ENCODE results near the gene FAM20A. TPM values are rescaled to one million over a fixed set of nuclear protein-coding genes. Genes with fewer than 3 reads are reported as not detected.
"Not testable (repeated sequence)": the region's sequence is repeated elsewhere in the genome, so short reads cannot be mapped to it uniquely, and the experiment has no call there.

Gene FAM20A
- total RNA-seq, 1 donor from 2014 or later = 2.9 TPM

GRCh38 chr17:68518063-68518815, 82.9 kb downstream of the FAM20A start:
- no peak for DNase-seq
- H3K4me3 ChIP-seq = peak overlapping the region; percentile 15
- peak overlapping the region; percentile 97 for H3K27ac ChIP-seq (replicated peaks)
- intact Hi-C loops (cut with micrococcal nuclease) = no loop called here
- no peaks in the 10 kb centered on the region for H3K9me3 ChIP-seq (replicated peaks)
- H3K36me3 ChIP-seq = peaks cover 48% of the 10 kb centered on the region
- TF ChIP-seq, protein P1, sequence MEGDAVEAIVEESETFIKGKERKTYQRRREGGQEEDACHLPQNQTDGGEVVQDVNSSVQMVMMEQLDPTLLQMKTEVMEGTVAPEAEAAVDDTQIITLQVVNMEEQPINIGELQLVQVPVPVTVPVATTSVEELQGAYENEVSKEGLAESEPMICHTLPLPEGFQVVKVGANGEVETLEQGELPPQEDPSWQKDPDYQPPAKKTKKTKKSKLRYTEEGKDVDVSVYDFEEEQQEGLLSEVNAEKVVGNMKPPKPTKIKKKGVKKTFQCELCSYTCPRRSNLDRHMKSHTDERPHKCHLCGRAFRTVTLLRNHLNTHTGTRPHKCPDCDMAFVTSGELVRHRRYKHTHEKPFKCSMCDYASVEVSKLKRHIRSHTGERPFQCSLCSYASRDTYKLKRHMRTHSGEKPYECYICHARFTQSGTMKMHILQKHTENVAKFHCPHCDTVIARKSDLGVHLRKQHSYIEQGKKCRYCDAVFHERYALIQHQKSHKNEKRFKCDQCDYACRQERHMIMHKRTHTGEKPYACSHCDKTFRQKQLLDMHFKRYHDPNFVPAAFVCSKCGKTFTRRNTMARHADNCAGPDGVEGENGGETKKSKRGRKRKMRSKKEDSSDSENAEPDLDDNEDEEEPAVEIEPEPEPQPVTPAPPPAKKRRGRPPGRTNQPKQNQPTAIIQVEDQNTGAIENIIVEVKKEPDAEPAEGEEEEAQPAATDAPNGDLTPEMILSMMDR (IDR thresholded peaks at IDR 0.05; ENCODE audit: borderline replicate concordance) = no peak
- no peaks in the 10 kb centered on the region for H3K27me3 ChIP-seq (ENCODE audit: low read depth)
- H3K4me1 ChIP-seq = peaks cover 99% of the 10 kb centered on the region

- H3K36me3 ChIP-seq = peaks cover 42% of the 10 kb centered on the region
- H3K4me3 ChIP-seq = peak overlapping the region; percentile 15
Measured at GRCh38 chr17:68517605-68518004, 83.6 kb downstream of the FAM20A start.

DNA sequence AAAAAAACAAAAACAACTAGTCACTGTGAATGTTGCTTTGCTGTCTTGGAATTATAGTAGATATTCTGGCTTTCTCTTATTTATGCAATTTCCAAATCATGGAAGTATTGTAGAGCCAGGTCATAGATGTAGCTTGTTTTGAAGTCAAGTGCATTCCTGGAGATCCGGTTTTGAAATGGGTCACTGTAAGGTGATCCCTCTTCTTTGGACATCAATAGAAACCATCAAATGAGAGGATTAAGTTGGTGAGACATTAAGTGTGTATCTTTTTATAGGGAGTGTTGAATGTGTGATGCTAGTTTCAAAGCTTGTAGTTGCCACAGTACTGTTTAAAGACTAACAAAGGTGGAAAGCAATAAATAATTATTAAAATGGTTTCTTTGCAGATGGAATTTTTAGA, 84.4 kb downstream of the FAM20A start:
- H3K27ac ChIP-seq (replicated peaks) = peak overlapping the region; percentile 97

More at GRCh38 chr17:68517605-68518004, 83.6 kb downstream of the FAM20A start:
- DNase-seq; intact Hi-C loops (cut with micrococcal nuclease); H3K27me3 ChIP-seq (ENCODE audit: low read depth); H3K9me3 ChIP-seq (replicated peaks): not testable (repeated sequence)
- Histone ChIP-seq H3K4me1 (peaks cover 99% of the 10 kb centered on the region), H3K27ac (replicated peaks) (peak overlapping the region; percentile 97)

DNA sequence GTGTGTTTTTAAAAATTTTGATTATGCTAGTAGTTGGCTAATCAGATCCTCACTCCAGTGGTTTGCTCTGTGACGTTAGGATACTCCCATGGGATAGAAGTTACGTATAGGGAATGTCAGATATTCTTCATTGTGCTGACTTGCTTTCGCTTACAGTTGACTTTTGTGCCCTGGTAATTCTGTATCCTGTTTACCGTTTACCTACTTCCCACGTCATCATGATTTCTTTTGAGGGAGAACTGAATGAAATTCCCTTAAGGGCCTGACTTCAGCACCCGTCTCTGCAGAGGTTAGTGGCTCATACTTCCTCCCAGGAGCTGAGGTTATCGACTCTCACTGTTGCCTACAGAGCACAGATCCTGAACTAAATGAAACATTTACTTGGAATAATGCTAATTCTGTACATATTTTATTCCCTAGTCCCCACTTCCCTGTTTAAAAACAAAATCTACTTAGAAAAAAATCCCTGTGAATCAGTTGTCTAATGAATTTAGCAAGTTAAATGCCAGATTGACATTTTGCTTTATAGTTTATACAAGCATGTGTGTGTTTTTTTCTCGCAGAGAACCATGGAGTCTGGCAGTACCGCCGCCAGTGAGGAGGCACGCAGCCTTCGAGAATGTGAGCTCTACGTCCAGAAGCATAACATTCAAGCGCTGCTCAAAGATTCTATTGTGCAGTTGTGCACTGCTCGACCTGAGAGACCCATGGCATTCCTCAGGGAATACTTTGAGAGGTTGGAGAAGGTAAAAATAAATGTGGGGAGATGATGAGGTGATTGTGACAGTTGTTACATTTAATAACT, 86.1 kb downstream of the FAM20A start:
- Histone ChIP-seq H3K27ac (replicated peaks) (peak overlapping the region; percentile 97), H3K27me3 (ENCODE audit: low read depth) (no peaks in the 10 kb centered on the region), H3K36me3 (peaks cover 38% of the 10 kb centered on the region), H3K9me3 (replicated peaks) (no peaks in the 10 kb centered on the region), H3K4me1 (peaks cover 98% of the 10 kb centered on the region), H3K4me3 (peak overlapping the region; percentile 76)
- DNase-seq = no peak
- intact Hi-C loops (cut with micrococcal nuclease) = no loop called here
- TF ChIP-seq, protein P1 (IDR thresholded peaks at IDR 0.05; ENCODE audit: borderline replicate concordance) = no peak

More for the DNA sequence above, 84.4 kb downstream of the FAM20A start:
- Histone ChIP-seq H3K4me3 (peak overlapping the region; percentile 76), H3K9me3 (replicated peaks) (no peaks in the 10 kb centered on the region), H3K4me1 (peaks cover 98% of the 10 kb centered on the region), H3K27me3 (ENCODE audit: low read depth) (no peaks in the 10 kb centered on the region), H3K36me3 (peaks cover 38% of the 10 kb centered on the region)
- intact Hi-C loops (cut with micrococcal nuclease) = no loop called here
- DNase-seq = no peak
- TF ChIP-seq, protein P1 (IDR thresholded peaks at IDR 0.05; ENCODE audit: borderline replicate concordance) = no peak

- Histone ChIP-seq H3K9me3 (replicated peaks) (no peaks in the 10 kb centered on the region), H3K36me3 (peaks cover 38% of the 10 kb centered on the region), H3K27ac (replicated peaks) (peak overlapping the region; percentile 97), H3K4me3 (peak overlapping the region; percentile 76), H3K4me1 (peaks cover 99% of the 10 kb centered on the region), H3K27me3 (ENCODE audit: low read depth) (no peaks in the 10 kb centered on the region)
- intact Hi-C loops (cut with micrococcal nuclease) = no loop called here
- DNase-seq = no peak
- TF ChIP-seq, protein P1 (IDR thresholded peaks at IDR 0.05; ENCODE audit: borderline replicate concordance) = no peak
Measured at GRCh38 chr17:68513932-68514331, 87.2 kb downstream of the FAM20A start.
